Measurements from ENCODE around the gene GPR55.

The GPR55 gene

DNA sequence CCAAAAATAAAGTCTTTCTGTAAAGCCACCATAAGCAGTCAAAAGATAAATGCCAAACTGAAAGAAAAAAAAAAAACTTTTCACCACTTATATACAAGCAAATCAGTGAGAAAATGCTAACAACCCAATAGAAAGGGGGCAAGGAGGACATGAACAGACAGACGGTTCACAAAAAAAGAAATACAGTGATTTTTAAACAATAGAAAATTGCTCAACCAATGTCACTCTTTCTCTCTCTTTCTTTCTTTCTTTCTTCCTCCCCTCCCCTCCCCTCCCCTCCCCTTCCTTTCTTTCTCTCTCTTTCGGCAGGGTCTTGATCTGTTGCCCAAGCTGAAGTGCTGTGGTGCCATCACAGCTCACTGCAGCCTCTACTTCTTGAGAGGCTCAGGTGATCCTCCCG lies 42.1 kb upstream of the GPR55 start:
- TF ChIP-seq, protein P1, sequence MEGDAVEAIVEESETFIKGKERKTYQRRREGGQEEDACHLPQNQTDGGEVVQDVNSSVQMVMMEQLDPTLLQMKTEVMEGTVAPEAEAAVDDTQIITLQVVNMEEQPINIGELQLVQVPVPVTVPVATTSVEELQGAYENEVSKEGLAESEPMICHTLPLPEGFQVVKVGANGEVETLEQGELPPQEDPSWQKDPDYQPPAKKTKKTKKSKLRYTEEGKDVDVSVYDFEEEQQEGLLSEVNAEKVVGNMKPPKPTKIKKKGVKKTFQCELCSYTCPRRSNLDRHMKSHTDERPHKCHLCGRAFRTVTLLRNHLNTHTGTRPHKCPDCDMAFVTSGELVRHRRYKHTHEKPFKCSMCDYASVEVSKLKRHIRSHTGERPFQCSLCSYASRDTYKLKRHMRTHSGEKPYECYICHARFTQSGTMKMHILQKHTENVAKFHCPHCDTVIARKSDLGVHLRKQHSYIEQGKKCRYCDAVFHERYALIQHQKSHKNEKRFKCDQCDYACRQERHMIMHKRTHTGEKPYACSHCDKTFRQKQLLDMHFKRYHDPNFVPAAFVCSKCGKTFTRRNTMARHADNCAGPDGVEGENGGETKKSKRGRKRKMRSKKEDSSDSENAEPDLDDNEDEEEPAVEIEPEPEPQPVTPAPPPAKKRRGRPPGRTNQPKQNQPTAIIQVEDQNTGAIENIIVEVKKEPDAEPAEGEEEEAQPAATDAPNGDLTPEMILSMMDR (IDR thresholded peaks at IDR 0.05) = no peak
- Histone ChIP-seq H3K9me3 (no peaks in the 10 kb centered on the region), H3K4me3 (ENCODE audit: low read depth in 1 of 2, low read length in 1 of 2) (no peak overlapping the region), H3K27me3 (no peaks in the 10 kb centered on the region), H3K4me1 (ENCODE audit: control insufficient read depth in 1 of 2, insufficient read depth in 1 of 2, low read depth in 1 of 2, low read length in 1 of 2) (no peaks in the 10 kb centered on the region), H3K36me3 (no peaks in the 10 kb centered on the region), H3K27ac (no peak overlapping the region)

- peaks cover 17% of the 10 kb centered on the region for H3K27me3 ChIP-seq
- no peak overlapping the region for H3K27ac ChIP-seq
- TF ChIP-seq, protein P1 (IDR thresholded peaks at IDR 0.05) = no peak
- no peaks in the 10 kb centered on the region for H3K36me3 ChIP-seq
- H3K9me3 ChIP-seq = no peaks in the 10 kb centered on the region
- no peaks in the 10 kb centered on the region for H3K4me1 ChIP-seq (ENCODE audit: control insufficient read depth in 1 of 2, insufficient read depth in 1 of 2, low read depth in 1 of 2, low read length in 1 of 2)
- no peak overlapping the region for H3K4me3 ChIP-seq (ENCODE audit: low read depth in 1 of 2, low read length in 1 of 2)
These were observed 39.2 kb upstream of the GPR55 start for GRCh38 chr2:230964136-230964730.

GRCh38 chr2:230961091-230961491 lies 36.0 kb upstream of the GPR55 start:
- H3K9me3 ChIP-seq = no peaks in the 10 kb centered on the region
- TF ChIP-seq, protein P1 (IDR thresholded peaks at IDR 0.05) = no peak
- peaks cover 48% of the 10 kb centered on the region for H3K27me3 ChIP-seq
- peaks cover 0 to 4% of the 10 kb centered on the region in 2 experiments for H3K4me1 ChIP-seq (ENCODE audit: control insufficient read depth in 1 of 2, insufficient read depth in 1 of 2, low read depth in 1 of 2, low read length in 1 of 2)
- H3K36me3 ChIP-seq = no peaks in the 10 kb centered on the region
- H3K27ac ChIP-seq = no peak overlapping the region
- no peak overlapping the region for H3K4me3 ChIP-seq (ENCODE audit: low read depth in 1 of 2, low read length in 1 of 2)

DNA sequence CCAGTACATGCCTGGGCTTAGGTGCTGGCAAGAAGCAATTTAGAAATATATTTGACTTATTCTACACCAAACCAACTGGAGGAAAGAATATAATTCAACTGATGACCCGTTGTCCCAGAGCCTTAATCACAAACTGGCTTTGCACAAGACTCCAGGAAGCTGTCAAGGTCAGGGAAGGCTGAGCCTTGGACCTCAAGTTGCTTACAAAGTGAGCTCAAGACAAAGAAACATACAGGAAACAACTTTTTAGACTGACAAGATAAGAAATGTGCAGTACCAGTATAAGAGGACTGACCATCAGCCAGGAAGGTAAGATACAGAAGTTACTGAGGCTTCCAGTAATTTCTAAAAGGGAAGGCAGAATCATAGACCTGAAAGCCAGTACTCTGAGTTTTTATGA lies 35.0 kb upstream of the GPR55 start:
- Histone ChIP-seq H3K27me3 (peaks cover 59% of the 10 kb centered on the region), H3K9me3 (no peaks in the 10 kb centered on the region), H3K4me1 (ENCODE audit: control insufficient read depth in 1 of 2, insufficient read depth in 1 of 2, low read depth in 1 of 2, low read length in 1 of 2) (peaks cover 0 to 4% of the 10 kb centered on the region in 2 experiments), H3K36me3 (no peaks in the 10 kb centered on the region), H3K27ac (no peak overlapping the region), H3K4me3 (ENCODE audit: low read depth in 1 of 2, low read length in 1 of 2) (no peak overlapping the region)
- TF ChIP-seq, protein P1 (IDR thresholded peaks at IDR 0.05) = no peak

- Histone ChIP-seq H3K9me3 (no peaks in the 10 kb centered on the region), H3K4me1 (ENCODE audit: control insufficient read depth in 1 of 2, insufficient read depth in 1 of 2, low read depth in 1 of 2, low read length in 1 of 2) (peaks cover 0 to 4% of the 10 kb centered on the region in 2 experiments), H3K4me3 (ENCODE audit: low read depth in 1 of 2, low read length in 1 of 2) (no peak overlapping the region), H3K36me3 (no peaks in the 10 kb centered on the region), H3K27me3 (peaks cover 68% of the 10 kb centered on the region), H3K27ac (no peak overlapping the region)
- TF ChIP-seq, protein P1 (IDR thresholded peaks at IDR 0.05) = no peak
These were observed 34.0 kb upstream of the GPR55 start for GRCh38 chr2:230958820-230959756.

Measured in neutrophil (primary cell).